Measurements from ENCODE around the gene FAF2. TPM values are rescaled to one million over a fixed set of nuclear protein-coding genes. Genes with fewer than 3 reads are reported as not detected.
A peak's percentile ranks its signal among the peaks of the same experiment; 100 is the strongest.

The FAF2 gene
- total and polyA plus RNA-seq, 12 donors = 21.2 to 68.2 (median 40.6) TPM

DNA sequence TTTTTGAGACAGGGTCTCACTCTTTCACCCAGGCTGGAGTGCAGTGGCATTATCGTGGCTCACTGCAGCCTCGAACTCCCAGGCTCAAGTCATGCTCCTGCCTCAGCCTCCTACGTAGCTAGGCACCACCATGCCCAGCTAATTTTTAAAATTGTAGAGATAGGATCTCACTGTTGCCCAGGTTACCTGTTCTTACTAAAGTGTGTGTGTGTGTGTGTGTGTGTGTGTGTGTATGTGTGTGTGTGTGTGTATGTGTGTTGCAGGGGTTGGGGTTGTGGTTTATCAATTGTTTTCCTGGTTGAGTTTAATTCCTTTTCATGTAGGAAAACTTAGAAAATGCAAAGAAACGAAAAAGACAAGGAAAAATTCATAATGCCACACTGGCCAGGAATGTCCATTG is 67.2 kb downstream of the FAF2 start:
- Histone ChIP-seq H3K27me3 (no peaks in the 10 kb centered on the region), H3K27ac (no peak overlapping the region), H3K4me1 (replicated peaks in 1 of 2) (no peaks in the 10 kb centered on the region), H3K36me3 (replicated peaks in 1 of 2) (no peaks in the 10 kb centered on the region), H3K9me3 (replicated peaks in 1 of 3) (no peaks in the 10 kb centered on the region), H3K4me3 (no peak overlapping the region)
- WGBS, 4 donors = 73 to 84% (median 81%) methylated on average over 4 of the region's 4 CpGs
- TF ChIP-seq, protein P1, sequence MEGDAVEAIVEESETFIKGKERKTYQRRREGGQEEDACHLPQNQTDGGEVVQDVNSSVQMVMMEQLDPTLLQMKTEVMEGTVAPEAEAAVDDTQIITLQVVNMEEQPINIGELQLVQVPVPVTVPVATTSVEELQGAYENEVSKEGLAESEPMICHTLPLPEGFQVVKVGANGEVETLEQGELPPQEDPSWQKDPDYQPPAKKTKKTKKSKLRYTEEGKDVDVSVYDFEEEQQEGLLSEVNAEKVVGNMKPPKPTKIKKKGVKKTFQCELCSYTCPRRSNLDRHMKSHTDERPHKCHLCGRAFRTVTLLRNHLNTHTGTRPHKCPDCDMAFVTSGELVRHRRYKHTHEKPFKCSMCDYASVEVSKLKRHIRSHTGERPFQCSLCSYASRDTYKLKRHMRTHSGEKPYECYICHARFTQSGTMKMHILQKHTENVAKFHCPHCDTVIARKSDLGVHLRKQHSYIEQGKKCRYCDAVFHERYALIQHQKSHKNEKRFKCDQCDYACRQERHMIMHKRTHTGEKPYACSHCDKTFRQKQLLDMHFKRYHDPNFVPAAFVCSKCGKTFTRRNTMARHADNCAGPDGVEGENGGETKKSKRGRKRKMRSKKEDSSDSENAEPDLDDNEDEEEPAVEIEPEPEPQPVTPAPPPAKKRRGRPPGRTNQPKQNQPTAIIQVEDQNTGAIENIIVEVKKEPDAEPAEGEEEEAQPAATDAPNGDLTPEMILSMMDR (IDR thresholded peaks at IDR 0.05) = no peak
- no peak for TF ChIP-seq POLR2A (IDR thresholded peaks at IDR 0.05)
- intact Hi-C loops (cut with DNase I) = no loop called here
- DNase-seq = peak in 1 of 7 donors; percentile 38

DNA sequence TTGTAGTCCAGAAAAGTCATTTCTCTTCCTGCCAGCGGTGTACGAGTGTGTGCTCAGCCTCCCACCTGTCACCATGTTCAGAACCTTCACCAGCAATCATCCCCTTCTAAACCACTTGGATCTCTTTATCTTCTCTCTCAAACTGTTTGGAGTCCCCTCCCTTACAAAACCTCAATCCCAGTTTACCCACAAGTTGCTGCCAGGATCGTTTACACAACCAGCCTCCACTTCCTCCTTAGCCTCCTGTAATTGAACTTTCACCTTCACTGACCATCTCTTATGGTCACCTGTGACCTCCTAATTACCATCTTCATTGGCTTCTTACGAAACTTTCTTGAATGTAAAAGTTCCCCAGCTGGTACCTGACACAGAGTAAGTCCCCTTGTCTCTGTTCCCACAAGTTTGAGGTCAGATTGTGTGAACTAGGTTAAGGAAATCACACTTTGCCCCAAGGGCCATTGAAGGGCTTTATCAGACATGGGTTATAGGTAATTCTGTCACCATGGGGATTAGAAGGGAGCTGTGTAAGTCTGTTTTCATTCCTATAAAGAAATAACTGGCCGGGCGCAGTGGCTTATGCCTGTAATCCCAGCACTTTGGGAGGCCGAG is 69.0 kb downstream of the FAF2 start:
- TF ChIP-seq, protein P1 (IDR thresholded peaks at IDR 0.05) = no peak
- DNase-seq = no peak
- intact Hi-C loops (cut with DNase I) = no loop called here
- no peaks in the 10 kb centered on the region for H3K4me1 ChIP-seq (replicated peaks in 1 of 2)
- 70 to 75% (median 73%) methylated on average over 7 of the region's 7 CpGs for WGBS, 4 donors
- H3K27ac ChIP-seq = no peak overlapping the region
- H3K9me3 ChIP-seq (replicated peaks in 1 of 3) = no peaks in the 10 kb centered on the region
- no peak overlapping the region for H3K4me3 ChIP-seq
- H3K36me3 ChIP-seq (replicated peaks in 1 of 2) = no peaks in the 10 kb centered on the region
- H3K27me3 ChIP-seq = no peaks in the 10 kb centered on the region

DNA sequence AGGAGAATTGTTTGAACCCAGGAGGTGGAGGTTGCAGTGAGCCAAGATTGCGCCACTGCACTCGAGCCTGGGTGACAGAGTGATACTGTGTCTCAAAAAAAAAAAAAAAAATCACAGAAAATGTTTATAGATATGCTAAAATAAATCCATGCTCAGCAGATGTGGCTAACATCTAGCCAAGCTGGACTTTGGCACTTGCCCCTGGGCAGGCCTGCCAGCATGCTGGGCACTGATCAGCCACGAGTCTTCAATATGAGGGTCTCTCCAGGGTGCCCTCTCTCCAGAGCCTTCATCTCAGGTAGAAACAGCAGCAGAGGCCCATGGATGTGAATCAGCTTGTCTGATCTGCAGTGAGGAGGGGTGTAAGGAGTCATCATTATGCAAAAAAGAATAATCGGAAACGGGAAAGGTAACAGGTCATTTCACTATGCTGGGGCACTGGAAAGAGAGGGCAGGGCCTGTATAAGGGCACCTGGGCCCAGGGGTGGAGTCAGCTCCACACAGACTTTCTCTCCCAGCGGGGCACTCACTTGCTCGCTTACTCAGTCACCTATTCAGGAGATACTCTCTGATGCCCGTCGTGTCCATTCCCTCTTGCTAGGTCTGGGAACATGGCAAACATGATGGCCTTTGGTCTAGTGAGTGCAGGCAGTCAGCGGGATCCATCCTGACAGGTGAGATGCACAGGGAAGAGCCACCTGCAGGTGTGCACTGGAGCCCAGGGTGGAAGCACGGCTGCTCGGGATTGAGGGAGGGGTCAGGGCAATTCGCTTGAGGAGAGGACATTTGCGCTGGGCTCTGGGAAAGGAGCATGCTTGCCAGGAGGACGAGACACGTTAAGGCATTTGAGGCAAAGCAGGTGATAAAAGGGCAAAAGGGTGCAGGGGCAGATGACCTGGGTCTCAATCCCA is 71.9 kb downstream of the FAF2 start:
- H3K9me3 ChIP-seq (replicated peaks in 1 of 3) = no peaks in the 10 kb centered on the region
- 72 to 82% (median 77%) methylated on average over 12 to 16 of the region's 16 CpGs for WGBS, 4 donors
- no peaks in the 10 kb centered on the region for H3K4me1 ChIP-seq (replicated peaks in 1 of 2)
- no peaks in the 10 kb centered on the region for H3K36me3 ChIP-seq (replicated peaks in 1 of 2)
- intact Hi-C loops (cut with DNase I) = no loop called here
- DNase-seq = no peak
- H3K4me3 ChIP-seq = no peak overlapping the region
- no peak for TF ChIP-seq POLR2A (IDR thresholded peaks at IDR 0.05)
- TF ChIP-seq, protein P1 (IDR thresholded peaks at IDR 0.05) = no peak
- H3K27ac ChIP-seq = no peak overlapping the region
- H3K27me3 ChIP-seq = no peaks in the 10 kb centered on the region

DNA sequence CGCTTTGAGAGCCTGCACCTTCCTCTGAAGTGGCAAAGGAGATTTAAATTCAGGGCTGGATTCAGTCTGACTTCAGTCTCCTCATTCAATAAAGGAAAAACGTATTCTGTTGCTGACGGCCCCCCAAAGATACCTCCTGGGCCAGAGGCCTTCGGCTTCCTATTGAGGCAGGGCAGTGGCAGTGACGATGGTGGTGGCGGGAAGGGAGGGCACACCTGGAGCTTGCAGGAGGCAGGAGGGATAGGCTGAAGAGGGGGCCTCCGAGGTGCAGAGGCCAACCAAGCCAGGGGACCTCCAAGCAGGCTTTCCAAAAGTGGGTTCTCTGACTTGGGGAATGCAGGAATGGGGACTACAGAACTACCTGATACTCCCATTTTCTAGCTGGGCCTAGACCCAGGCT is 73.1 kb downstream of the FAF2 start:
- intact Hi-C loops (cut with DNase I) = no loop called here
- WGBS, 4 donors = 74 to 89% (median 83%) methylated on average over 7 of the region's 7 CpGs
- DNase-seq = no peak
- Histone ChIP-seq H3K27me3 (no peaks in the 10 kb centered on the region), H3K4me1 (replicated peaks in 1 of 2) (no peaks in the 10 kb centered on the region), H3K27ac (no peak overlapping the region), H3K36me3 (replicated peaks in 1 of 2) (no peaks in the 10 kb centered on the region), H3K4me3 (no peak overlapping the region), H3K9me3 (replicated peaks in 1 of 3) (no peaks in the 10 kb centered on the region)
- TF ChIP-seq, protein P1 (IDR thresholded peaks at IDR 0.05) = no peak
- TF ChIP-seq POLR2A (IDR thresholded peaks at IDR 0.05) = no peak

All from adrenal gland (tissue), 12 donors.